MM.1S (cell line): ENCODE data around the gene AMBN.

ENCODE experiments used
- EZH2 ChIP-seq: fragments of 300-600 bp; sonication (generic); optimal IDR thresholded peaks from 2 replicates; pipeline ENCODE3; 2017; ENCODE audit warnings: low read depth, mild to moderate bottlenecking, antibody characterized with exemption, low read length, mixed read lengths
- EZH2phosphoT487 ChIP-seq: fragments of 300-600 bp; sonication (generic); IDR thresholded peaks from 2 replicates; pipeline ENCODE4 v1.6.1; 2018; ENCODE audit warnings: antibody characterized with exemption, low read length
- TF ChIP-seq, protein P1 (sequence below): fragments of 300-600 bp; sonication (generic); IDR thresholded peaks from 2 replicates; pipeline ENCODE4 v1.5.1; 2016; ENCODE audit warnings: antibody characterized with exemption, low read length, mixed read lengths

DNA sequence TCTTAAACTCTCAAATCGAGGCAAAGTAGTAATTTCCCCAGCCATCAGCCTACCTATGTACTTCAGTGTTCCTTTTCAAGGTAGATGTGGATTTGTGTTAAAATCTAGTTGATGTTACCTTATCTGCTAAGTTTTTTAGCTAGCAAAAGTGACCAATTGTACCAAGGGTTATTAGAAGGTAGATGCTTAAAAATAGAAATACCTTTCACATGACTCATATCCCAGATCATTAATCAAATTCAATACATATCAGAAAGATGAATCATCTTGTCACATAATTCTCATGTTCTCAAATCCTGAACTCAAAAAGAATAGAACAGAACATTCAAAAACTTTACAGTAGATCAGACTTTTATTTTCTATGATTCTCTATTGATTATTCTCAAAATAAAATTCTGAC is 40.0 kb downstream of the AMBN start:
- TF ChIP-seq, protein P1, sequence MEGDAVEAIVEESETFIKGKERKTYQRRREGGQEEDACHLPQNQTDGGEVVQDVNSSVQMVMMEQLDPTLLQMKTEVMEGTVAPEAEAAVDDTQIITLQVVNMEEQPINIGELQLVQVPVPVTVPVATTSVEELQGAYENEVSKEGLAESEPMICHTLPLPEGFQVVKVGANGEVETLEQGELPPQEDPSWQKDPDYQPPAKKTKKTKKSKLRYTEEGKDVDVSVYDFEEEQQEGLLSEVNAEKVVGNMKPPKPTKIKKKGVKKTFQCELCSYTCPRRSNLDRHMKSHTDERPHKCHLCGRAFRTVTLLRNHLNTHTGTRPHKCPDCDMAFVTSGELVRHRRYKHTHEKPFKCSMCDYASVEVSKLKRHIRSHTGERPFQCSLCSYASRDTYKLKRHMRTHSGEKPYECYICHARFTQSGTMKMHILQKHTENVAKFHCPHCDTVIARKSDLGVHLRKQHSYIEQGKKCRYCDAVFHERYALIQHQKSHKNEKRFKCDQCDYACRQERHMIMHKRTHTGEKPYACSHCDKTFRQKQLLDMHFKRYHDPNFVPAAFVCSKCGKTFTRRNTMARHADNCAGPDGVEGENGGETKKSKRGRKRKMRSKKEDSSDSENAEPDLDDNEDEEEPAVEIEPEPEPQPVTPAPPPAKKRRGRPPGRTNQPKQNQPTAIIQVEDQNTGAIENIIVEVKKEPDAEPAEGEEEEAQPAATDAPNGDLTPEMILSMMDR: no peak
- TF ChIP-seq EZH2 (no peak), EZH2phosphoT487 (no peak)
